GM12892 (cell line): ENCODE measurements around the gene TTLL6. TPM values are rescaled to one million over a fixed set of nuclear protein-coding genes. Genes with fewer than 3 reads are reported as not detected.
"Not testable (repeated sequence)": the region's sequence is repeated elsewhere in the genome, so short reads cannot be mapped to it uniquely, and the experiment has no call there.

Experiments used
- DNase-seq: peaks from one replicate; pipeline ENCODE4 v3.0.0; 2011; ENCODE audit not compliant: insufficient read length
- FAIRE-seq: peaks from 2 replicates; lab custom pipeline; 2011; peaks lifted over from hg19 to GRCh38; lab: Jason Lieb, UNC
- POLR2A ChIP-seq: IDR thresholded peaks from 2 replicates; pipeline ENCODE4 v1.6.1; 2011; ENCODE audit warnings: low read depth, low read length, control low read depth
- POLR2AphosphoS5 ChIP-seq: IDR thresholded peaks from 2 replicates; pipeline ENCODE4 v1.6.1; 2011; ENCODE audit warnings: low read depth, low read length, control low read depth
- TAF1 ChIP-seq: IDR thresholded peaks from 2 replicates; pipeline ENCODE4 v1.6.1; 2011; ENCODE audit warnings: low read depth, mild to moderate bottlenecking, control low read depth, low read length, borderline replicate concordance
- polyA plus RNA-seq: library from polyadenylated mRNA; unstranded; fragments of >200 nt; gene quantifications from one replicate; pipeline ENCODE4 v1.2.1, GENCODE V29; 2012; ENCODE audit warnings: missing spikeins, inconsistent platforms; ENCODE audit not compliant: missing spikeins

Gene TTLL6
- not detected for polyA plus RNA-seq

DNA sequence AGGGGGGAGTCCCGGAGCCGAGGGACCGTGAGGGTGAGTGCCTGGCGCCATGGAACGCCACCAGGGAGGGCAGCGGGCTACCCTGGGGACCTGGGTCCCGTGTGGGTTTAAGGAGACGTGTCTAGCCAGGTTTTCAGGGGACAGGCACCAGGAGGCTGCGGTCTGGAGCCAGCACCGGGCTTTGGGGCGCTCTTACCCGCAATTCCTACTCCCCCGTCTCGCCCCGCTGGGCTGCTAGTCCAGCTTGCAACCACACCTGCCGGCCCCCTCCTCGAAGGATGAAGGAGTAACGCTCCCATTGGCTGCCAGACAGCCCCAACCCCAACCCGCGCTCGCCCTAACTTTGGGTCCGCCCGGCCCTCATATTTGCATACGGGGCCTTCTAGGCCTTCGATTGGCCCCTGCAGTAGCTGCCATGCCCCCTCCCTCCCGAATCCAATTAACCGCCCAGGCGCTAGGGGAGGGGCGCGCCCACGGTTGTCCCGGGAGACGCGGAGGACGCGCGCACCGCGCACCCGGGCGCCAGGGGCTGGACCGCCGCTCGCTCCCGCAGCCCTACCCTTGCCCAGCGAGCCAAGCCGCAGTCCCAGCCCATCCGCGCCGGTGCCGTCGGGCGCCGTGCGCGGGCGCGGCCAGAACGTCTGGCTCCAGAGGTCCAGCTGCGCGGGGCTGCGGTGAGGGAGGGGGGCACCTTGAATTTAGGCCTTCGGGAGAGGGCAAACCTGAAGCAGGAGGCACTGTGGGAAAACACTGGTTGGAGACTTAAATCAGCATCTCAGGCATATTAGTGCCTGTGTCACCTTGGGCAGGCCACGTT is at the start of gene TTLL6:
TTLL6 (minus strand) TSS at position 456 of the 817 bp plus-strand sequence; CDS start at position 299, 157 bp downstream.
- peak; percentile 24 for FAIRE-seq
- peak; percentile 69 for DNase-seq
- TF ChIP-seq POLR2A: no peak
- TF ChIP-seq POLR2AphosphoS5: no peak
- no peak for TF ChIP-seq TAF1

DNA sequence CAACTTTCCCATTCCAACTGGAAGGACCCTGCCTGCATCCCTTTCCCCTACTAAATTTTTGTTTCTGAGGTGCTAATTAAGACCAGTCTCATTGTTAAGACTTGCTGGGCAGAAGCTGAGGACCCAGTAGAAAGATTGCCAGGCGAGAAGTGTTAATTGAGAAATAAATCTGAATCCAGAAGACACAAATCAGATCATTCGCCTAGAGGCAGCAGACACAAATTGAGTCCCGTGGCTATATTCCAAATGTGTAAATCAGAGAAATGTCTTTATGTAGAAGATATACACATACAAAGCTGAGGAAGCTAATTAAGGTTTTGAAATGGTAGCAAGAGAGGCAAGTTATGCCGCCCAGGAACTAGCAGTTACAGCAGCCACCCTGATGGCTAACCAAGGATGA is 43.4 kb upstream of the TTLL6 start:
- FAIRE-seq (no peak), DNase-seq (no peak)
- TF ChIP-seq POLR2AphosphoS5 (no peak), TAF1 (no peak), POLR2A (no peak)

DNA sequence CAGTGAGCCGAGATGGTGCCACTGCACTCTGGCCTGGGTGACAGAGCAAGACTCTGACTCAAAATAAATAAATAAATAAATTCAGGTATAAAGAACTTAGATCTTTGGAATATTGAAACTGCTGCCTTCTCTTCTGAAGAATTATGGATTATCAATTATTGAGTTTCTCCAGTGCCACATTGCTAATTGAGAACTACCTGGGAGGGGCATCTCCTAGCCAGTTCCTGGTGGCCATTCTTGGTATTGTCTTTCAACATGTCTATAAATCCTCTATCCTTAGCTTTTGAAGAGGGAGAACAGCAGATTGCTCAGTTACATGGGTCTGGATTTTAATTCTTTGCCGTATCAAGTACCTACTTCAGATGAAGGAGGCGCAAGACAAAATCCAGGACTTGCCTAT is 43.0 kb upstream of the TTLL6 start:
- no peak for FAIRE-seq
- no peak for TF ChIP-seq POLR2AphosphoS5
- no peak for TF ChIP-seq POLR2A
- no peak for TF ChIP-seq TAF1
- DNase-seq: no peak

DNA sequence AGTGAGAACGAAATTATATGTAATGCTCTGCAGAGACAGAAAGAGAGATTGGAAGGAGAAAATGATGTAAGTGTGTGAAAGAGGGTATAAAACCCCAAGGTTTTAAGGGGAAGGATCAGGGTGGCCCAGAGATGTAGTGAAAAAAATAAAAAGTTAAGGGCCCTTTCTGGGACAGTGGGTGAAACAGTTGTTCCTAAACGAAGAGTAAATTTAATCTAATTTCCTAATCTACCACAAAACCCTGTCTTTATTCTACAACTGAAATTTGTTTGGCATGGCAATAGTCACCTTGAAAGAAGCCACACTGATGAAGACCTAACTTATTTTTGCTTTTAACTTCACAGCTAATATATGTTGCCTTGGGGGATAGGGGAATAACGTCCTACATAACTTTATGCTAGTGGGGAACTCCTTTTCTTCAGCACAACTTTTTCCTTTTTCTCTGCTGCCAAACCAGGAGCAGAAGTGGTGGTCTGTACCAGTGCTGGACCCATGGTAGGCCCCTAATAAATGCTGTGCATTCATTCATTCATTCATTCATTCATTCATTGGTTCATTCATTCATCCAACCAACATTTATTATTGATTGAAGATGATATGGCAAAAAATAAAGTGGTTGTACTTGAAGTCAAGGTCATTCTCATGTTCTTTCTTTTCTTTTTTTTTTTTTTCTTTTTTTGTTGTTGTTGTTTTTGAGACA is 39.2 kb upstream of the TTLL6 start:
- FAIRE-seq (no peak), DNase-seq (no peak)
- no peak for TF ChIP-seq TAF1
- no peak for TF ChIP-seq POLR2A
- TF ChIP-seq POLR2AphosphoS5: no peak

DNA sequence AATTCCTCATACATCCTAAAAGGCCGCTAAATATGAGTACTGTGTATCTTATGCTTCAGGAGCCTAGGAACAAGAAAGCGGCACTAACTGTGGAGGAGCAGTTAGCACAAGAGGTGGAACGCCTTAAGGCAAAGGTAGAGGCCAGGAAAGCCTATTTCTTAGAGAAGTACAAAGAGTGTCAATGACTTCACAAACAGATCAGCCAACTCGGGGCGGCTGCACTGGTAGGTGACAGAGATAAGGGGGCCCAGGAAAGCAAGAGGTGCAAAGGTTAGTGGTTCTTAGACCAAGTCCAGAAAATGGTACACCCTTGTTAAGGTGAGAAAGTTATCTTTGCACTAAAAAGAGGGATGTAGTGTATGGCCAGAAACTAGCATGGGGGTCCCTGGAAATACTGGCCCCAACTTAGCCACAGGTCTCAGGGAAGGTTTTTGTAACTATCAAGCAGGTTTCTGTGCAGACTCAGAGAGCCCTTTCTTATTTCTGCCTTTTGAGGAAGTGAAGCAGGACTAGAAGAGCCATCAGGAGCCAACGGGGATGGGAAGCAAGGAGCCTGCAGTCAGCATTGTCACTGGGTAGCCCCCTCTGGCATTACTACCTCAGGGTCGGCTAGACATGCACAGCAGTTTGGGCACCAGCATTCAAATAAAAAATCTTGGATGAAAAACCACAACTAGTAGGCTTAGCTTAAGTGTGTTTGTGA is 37.9 kb upstream of the TTLL6 start:
- DNase-seq: no peak
- TF ChIP-seq POLR2A: no peak
- TF ChIP-seq POLR2AphosphoS5: no peak
- TF ChIP-seq TAF1: no peak
- FAIRE-seq: no peak

DNA sequence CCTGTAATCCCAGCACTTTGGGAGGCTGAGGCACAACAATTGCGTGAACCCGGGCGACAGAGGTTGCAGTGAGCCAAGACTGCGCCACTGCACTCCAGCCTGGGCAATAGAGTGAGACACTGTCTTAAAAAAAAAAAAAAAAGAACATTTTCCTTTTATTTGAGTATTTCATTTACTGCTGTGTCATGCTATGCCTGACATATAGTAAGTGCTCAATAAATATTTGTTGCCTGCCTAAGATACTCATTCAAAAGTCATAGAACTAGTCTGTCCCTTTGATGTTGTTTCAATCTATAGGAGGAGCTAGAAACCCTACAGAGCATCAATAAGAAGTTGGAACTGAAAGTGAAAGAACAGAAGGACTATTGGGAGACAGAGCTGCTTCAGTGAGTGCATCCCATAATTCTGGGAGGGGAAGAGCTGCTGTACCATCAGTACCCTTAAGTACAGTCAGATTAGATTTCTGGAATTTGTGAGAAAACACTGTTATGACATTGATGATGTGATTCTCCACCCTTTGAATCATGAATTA is 33.8 kb upstream of the TTLL6 start:
- no peak for FAIRE-seq
- TF ChIP-seq POLR2AphosphoS5 (no peak), POLR2A (no peak), TAF1 (no peak)
- DNase-seq: no peak

DNA sequence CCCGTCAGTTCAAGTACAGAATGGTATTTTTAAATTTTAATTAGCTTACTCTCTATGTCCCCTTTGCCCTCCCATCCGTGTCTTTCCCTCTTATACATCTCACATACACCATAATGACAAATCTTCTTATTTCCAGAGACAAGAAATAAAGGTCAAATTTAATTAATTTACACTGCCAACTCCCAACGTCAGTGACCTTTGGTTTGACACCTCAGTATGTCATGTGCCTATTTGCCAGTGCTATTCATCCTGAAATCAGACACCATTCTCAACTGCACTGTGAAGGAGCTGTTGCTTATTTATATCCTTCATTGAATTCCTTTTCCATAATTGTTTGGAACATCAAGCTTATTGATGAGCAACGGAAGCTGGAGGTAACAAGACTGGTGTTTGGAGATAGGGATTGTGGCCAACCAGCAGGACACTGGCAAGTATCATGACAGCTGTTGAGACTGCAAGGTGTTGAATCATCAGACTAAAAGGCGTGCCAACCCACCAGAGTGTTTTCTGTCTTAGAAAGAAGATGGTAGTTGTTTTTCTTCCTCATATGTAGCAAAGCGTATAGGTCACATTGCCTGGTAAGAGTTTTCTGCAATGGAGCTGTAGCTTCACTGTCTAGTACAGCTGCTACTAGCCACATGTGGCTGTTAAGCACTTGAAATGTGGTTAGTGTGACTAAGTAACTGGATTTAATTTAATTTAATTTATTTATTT is 26.3 kb upstream of the TTLL6 start:
- DNase-seq: no peak
- FAIRE-seq: no peak
- TF ChIP-seq POLR2A (no peak), POLR2AphosphoS5 (no peak), TAF1 (no peak)

DNA sequence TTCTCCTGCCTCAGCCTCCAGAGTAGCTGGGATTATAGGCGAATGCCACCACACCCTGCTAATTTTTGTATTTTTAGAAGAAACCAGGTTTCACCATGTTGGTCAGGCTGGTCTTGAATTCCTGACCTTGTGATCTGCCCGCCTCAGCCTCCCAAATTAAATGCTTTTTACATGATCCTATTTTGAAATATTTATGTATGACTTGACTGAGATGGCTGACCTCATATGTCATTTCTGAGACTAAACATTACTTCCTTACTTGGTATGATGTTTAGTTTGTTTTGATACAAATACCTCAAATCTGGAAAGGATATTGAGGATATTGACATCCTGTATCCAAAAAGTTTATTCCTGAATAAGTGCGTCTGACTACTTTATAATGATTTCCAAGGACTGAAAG is 25.7 kb upstream of the TTLL6 start:
- DNase-seq: no peak
- no peak for TF ChIP-seq POLR2AphosphoS5
- no peak for TF ChIP-seq TAF1
- no peak for TF ChIP-seq POLR2A
- FAIRE-seq: no peak

DNA sequence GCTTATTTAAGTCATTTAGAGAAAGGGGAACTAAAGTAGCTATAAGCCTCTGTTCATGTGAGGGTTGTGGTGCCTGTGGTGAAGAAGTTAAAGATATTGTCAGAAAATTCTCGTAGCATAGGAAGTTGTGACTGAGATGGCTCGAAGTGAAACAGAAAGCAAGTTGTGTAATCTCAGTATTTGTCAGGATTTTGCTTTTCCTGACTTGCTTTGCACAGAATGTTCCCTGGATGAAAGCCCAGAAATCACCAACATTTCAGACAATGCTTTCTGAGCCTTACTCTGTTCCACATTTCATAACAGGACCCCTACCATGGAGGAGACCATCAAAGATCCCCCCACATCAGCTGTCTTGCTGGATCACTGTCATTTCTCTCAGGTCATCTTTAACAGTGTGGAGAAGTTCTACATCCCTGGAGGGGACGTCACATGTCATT is 24.4 kb upstream of the TTLL6 start:
- no peak for DNase-seq
- TF ChIP-seq POLR2A: no peak
- no peak for TF ChIP-seq TAF1
- no peak for TF ChIP-seq POLR2AphosphoS5
- peak; percentile 83 for FAIRE-seq

DNA sequence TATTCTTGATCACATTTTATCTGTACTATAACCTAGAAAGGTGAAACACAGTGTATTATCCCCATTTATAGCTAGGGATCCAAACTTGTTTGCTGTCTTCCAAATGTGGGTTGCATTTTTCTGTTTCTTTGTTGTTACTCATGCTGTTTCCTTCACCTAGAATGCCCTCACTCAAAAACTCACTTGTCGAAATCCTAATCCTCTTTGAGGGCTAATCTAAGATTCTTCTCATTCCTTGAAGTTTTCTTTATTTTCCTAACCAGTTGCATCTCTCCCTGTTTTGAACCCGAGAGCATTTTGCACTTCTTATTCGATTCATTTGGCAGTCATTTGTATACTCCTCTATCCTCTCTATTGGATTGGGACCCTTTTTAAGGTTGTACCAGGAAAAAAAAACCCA is 23.4 kb upstream of the TTLL6 start:
- FAIRE-seq: no peak
- DNase-seq: no peak
- no peak for TF ChIP-seq POLR2AphosphoS5

DNA sequence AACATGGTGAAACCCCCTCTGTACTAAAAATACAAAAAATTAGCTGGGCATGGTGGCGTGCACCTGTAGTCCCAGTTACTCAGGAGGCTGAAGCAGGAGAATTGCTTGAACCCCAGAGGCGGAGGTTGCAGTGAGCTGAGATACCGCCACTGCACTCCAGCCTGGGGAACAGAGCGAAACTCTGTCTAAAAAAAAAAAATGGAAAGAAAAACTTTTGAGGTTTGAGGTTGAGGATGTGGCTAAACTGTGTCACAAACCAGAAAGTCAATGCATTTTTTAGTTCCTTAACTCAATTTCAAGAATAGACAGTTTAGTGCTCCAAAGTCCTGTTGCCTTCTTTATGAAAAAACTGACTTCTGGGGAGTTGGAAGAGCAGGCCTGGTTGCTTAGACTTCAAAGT is 20.4 kb upstream of the TTLL6 start:
- not testable (repeated sequence) for DNase-seq, FAIRE-seq
